Astrocyte of the cerebellum (primary cell): ENCODE results near the gene PRDX5.

Source experiments
- DNase-seq: peaks from one replicate; pipeline ENCODE4 v3.0.0-alpha.2; 2011; ENCODE audit warnings: low read depth
- H3K4me3 ChIP-seq: 2 replicates; pipeline ENCODE4 v1.5.1; 2011; ENCODE audit warnings: mild to moderate bottlenecking, low read depth, low read length, moderate library complexity
- CTCF ChIP-seq: IDR thresholded peaks from 2 replicates; pipeline ENCODE4 v1.5.1; 2012; ENCODE audit warnings: low read length, low read depth, moderate library complexity, mild to moderate bottlenecking; ENCODE audit errors: missing control alignments
- in situ Hi-C: cut with HindIII; loops from 2 replicates; pipeline ENCODE4 v1.10.0; 2017; ENCODE audit warnings: low sequenced_read_pairs

The PRDX5 gene

DNA sequence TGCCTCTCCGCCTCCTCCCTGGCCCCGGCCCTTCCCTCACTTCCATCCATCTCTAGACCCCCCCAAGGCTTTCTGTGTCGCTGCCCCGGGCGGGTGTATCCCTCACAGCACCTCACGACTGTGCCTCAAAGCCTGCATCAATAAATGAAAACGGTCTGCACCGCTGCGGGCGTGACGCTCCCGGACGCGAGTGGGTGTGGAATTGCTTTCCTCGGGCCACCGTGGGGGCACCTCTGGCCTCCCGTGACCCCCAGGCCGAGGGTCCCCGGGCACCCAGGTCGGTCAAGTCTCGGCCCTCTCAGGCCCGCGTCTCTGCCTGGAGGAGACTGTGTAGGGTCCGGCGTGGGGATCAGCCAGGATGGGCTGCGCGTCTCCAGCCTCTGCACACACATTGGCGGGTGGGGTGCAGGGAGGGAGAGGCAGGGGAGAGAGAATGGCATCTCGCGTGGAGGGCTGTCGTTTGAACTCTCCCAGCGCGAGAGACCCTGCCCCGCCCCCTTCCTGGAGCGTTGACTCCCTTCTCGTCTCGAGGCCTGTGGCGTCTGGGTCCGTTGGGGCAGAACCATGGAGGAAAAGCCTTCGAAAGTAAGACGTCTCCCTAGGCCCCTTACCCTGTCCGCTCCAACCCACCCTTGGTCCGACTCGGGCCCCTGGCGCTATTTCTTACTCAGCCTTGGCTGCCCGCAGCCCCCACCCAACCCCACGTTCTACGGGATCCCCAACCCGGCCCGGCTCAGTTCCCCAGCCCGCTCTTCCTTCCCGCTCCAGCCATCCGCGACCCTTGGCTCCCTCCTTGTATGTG, 17.9 kb upstream of the PRDX5 start, which contains the start of gene CATSPERZ:
Gene CATSPERZ, plus strand, starts transcription at position 512 of the 802 bp plus-strand sequence. Its CDS starts 53 bp downstream, at position 565.
- H3K4me3 ChIP-seq: peak within 1 kb of the TSS; percentile 0
- no peak for TF ChIP-seq CTCF
- no peak for DNase-seq
- in situ Hi-C loops: no loop called here

- in situ Hi-C loops: no loop called here
- DNase-seq: no peak
- TF ChIP-seq CTCF: no peak
- H3K4me3 ChIP-seq: no peak overlapping the region
Measured at GRCh38 chr11:64303109-64304031, 14.6 kb upstream of the PRDX5 start.

DNA sequence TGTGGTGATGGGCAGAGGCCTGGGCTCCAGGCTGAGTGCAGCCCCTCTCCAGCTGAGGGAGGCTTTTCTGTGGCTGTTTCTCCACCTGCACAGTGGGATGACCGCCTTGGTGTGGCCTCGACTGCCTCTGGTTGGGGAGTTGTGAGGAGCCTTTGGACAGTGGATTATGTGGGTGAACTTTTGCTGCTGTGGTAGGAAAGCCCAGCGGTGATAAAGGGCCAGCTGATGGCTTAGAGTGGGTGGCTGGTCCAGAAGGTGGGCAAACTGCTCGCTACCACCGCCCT, 13.9 kb upstream of the PRDX5 start:
- peak overlapping the region; percentile 58 for H3K4me3 ChIP-seq
- DNase-seq: no peak
- in situ Hi-C loops: no loop called here
- TF ChIP-seq CTCF: no peak

- H3K4me3 ChIP-seq: peak overlapping the region; percentile 58
- peak; percentile 88 for TF ChIP-seq CTCF
- peak; percentile 59 for DNase-seq
- in situ Hi-C loops: no loop called here
Measured at GRCh38 chr11:64304316-64305072, 13.4 kb upstream of the PRDX5 start.

DNA sequence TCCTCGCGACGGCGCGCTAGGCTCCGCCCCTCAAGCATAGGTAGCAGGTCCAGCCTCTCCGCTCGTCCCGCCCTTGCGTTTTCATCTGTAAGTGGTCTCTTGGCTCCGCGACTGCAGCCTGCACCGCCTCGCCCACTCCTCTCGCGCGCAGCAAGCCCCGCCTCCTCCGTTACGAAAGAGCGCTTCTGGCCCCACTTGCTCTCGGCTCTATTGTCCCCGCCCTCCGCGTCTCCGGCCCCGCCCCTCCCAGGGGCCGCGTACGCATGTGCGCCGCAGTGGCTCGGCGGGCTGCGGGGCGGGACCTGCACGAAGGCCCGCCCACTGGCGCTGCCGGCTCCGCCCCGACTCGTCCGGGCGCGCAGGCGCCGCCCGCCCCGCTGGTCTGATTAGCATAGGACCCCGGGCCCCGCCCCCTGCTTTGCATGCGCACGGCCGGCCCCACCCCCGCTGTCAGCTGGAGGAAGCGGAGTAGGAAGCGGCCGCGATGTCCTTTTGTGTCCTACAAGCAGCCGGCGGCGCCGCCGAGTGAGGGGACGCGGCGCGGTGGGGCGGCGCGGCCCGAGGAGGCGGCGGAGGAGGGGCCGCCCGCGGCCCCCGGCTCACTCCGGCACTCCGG, 12.7 kb upstream of the PRDX5 start, which contains the start of gene ESRRA:
Gene ESRRA, plus strand, starts transcription at position 450 of the 616 bp plus-strand sequence. CDS start 1,656 bp downstream, outside the sequence.
- in situ Hi-C loops: no loop called here
- TF ChIP-seq CTCF: no peak
- DNase-seq: peak; percentile 91
- peak within 1 kb of the TSS; percentile 58 for H3K4me3 ChIP-seq
